Right hindlimb (tissue), 1 donor: ENCODE measurements around the gene SCGN.
A peak's percentile ranks its signal among the peaks of the same experiment; 100 is the strongest.

Source experiments
- DNase-seq: peaks from one replicate; pipeline ENCODE4 v3.0.0-alpha.2; 2018

Gene SCGN

GRCh38 chr6:25652007-25652515, at the start of gene SCGN:
TSS of gene SCGN (plus strand) at chr6:25652215. CDS start at chr6:25652404, 189 bp downstream.
- DNase-seq: peak; percentile 83

DNA sequence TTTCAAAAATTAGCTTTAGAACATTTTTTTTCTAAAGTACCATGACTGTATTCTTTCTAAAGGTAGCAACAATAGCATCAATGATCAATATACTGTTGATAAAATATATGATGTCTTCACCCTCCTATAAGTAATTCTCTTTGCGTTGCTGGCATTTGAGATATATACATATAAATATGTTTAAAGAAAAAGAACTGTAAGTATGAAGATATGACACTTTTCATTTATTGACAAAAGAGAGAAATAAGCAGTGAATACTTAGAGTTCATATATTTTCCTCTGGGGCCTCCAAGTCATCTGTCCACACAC, 49.4 kb upstream of the SCGN start:
- DNase-seq: no peak

DNA sequence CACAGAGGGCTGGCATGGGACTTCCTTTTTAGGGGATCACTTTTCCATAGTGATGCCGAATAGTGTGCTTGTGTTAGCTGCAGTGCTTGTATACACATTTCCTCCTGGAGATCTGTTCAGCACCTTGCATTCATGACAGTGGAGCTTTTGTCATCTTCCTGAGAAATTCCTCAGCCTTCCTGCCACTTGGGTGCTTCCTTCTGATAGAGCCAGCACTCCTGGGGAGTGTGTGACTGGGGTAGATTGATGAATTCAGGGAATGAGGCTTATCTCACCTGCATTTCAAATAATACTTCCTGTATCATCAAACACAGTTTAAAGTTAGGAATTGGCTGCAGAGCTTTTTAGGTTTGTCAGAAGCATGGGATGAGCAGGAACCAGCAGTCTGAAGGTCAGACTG, 48.8 kb upstream of the SCGN start:
- no peak for DNase-seq

DNA sequence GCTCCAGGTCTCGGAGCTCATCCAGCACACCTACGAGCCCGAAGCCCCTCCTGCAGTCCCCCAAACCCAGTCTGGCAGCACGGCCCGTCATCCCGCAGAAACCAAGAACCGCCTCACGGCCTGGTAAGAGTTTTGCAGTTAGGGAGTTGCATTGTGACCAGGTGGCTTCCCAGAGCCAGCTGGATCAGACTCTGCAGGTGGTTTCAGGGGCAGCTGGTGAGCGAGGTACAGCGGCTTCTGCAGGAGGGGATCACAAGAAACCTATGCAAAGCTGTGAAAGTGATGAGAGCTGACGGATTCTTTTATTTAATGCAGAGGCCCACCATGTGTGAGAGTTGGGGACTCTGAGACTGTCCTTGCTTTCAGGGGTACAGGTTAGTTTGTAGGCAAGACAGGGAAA, 45.9 kb upstream of the SCGN start:
- no peak for DNase-seq

GRCh38 chr6:25608558-25609174, 43.3 kb upstream of the SCGN start:
- DNase-seq: no peak

DNA sequence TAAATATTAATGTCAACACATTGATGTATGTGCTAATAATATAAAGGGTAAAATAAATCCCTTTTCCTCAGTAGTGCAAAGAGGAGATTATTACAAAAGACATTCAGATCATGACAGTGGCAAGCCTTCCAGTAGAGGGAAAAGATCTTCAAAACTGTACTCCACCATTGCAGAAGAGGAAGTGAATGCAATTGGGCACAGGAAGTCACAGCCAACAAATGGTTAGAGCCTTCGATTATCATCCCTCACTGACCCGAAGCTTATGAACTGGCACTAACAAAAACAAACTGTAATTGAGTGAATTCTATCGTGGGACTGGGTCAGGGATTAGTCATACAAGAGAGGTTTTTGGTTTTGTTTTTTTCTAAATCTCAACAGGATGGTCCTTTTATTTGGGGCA, 39.3 kb upstream of the SCGN start:
- DNase-seq: no peak

DNA sequence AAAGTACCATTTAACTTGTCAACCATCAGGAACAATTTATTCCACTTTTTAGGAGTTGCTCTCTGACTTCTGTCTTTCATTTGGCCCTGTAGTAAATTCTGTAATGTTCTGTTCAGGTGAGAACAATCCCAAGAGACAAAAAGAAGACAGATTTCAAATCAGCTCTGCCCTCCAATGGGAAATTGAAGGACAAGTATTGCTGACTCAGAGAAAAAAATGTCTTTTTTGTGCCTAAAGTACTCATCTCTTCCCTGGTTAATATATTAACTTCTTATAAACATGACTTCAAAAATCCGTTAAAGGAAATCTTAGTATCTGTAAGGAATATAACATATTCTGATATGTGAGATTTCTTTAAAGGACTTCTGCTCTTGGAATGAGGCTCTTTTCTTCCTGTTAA, 38.6 kb upstream of the SCGN start:
- no peak for DNase-seq

DNA sequence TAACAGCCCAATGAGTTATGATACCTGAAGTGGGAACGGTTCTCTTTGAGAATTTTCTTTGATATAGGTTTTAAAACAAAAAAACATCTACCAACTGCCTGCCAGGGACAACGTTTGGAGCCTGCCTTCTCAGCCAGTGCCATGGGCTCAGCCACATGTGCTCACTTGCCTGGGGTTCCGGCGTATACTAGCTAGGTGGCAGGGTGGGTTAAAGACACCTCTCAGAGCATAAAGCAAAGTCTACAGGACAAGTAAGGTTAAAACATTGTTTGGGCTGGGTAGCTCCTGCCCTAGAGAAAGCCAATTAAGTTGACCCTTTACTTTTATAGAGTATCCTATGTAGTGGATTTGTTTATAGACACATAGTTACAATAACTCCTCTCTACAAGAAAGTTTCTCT, 38.0 kb upstream of the SCGN start:
- DNase-seq: no peak

GRCh38 chr6:25615471-25615870, 36.5 kb upstream of the SCGN start:
- no peak for DNase-seq

GRCh38 chr6:25617997-25618396, 34.0 kb upstream of the SCGN start:
- no peak for DNase-seq

DNA sequence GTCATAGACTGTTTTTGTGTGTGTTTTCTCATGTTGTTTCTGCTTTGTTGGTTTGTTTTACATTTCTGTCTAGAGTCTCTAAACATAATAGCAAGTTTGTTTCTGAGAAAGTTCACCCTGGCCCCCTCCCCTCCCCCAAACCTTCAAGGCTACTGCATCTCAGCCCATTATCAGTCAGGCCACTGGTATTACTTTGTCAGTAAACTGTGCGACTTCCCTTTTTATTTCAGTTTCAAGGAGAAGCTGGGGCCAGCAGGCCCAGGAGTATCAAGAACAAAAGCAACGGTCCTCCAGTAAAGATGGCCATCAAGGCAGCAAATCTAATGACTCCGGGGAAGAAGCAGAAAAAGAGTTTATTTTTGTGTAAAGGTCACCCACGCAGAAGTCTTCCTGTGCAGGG, 32.8 kb upstream of the SCGN start:
- DNase-seq: no peak

GRCh38 chr6:25620391-25620790, 31.6 kb upstream of the SCGN start:
- DNase-seq: no peak

- DNase-seq: no peak
Observed at GRCh38 chr6:25623065-25623464, 28.9 kb upstream of the SCGN start.

GRCh38 chr6:25623879-25624278, 28.1 kb upstream of the SCGN start:
- no peak for DNase-seq

DNA sequence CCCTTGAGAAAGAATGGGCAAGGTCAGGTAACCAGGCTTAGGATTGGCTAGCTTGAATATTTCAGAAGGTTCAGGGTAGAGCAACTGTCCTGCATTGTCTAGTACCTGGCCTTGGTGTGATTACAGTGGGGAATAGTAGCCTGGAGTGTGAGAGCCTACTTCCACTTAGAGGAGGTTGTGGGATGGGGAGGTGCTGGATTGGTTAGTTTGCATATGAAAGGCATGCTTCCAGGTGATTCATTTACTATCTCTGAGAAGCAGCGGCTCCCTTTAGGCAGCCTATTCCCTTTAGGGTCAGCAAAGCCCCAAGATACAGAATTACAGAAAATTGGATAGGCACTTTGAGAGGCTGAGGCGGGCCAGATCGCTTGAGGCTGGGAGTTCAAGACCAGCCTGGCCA, 25.0 kb upstream of the SCGN start:
- no peak for DNase-seq

DNA sequence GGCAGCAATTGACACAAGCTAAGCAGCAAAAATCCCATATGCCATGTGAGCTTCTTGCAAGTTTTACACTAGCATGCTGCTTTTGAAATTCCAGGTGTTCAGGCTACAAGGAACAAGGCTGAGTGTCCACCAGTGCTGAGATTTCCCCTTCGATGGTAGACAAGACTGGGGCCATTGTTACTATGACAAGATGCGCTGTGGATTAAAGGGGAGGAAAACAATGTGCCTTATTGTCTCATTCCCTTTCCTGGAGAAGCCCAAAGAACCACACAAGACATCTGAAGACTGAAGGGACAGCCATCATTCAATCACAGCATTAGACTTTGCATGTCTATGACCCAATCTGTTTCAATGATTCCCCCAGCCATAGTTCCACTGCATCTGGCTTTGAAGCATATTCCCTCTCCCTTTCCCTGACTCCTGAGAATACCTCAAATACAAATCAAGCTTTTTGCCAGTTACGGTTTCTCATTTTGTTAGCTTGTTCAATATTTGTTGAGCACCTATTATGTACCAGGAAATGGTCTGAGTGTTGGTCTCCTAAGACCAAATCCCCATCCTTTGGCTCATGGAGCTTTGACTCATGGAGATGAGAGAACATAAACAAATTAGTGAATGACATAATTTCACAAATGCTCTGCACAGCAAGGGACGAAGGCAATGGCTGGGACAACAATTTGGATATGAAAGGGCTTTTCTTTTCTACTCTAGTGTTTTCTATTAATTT, 23.4 kb upstream of the SCGN start:
- no peak for DNase-seq

- DNase-seq: no peak
Observed at GRCh38 chr6:25629198-25629576, 22.8 kb upstream of the SCGN start.

DNA sequence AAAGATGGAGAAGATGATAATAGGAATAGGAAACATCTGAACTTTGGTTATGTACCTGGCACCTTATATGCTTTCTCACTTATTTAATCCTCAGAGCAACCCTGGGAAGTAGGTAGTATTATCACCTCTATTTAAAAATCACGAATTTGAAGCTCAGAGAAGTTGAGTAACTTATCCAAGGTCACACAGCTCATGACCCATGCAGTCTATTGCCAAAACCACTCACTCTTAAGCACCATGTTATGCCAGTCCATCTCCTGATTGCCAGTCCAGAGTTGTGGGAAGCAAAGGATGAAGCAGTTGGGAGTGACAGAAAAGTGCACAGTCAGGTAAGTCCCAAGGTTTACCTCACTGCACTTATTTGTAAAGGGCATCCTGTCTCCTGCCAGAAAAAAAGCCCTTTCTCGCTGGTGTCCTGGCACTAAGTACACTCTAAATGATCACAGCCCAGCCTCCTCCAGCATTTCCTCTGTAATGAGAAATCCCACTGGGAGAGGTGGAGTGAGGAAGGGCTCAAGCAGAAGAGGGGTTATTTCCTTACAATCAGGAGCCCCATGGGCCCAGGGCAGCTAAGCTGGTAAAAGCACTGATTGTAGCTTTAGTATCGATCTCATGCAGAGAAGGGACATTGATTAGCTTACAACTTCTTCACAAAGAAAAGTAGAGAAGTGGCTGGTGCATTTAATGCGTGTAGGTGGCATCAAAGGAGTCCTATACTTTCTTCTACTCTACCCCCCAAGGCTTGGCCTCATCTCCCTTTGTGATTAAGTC, 21.3 kb upstream of the SCGN start:
- no peak for DNase-seq

- DNase-seq: no peak
Observed at GRCh38 chr6:25635886-25636317, 16.1 kb upstream of the SCGN start.

- DNase-seq: no peak
Observed at GRCh38 chr6:25637211-25637610, 14.8 kb upstream of the SCGN start.

DNA sequence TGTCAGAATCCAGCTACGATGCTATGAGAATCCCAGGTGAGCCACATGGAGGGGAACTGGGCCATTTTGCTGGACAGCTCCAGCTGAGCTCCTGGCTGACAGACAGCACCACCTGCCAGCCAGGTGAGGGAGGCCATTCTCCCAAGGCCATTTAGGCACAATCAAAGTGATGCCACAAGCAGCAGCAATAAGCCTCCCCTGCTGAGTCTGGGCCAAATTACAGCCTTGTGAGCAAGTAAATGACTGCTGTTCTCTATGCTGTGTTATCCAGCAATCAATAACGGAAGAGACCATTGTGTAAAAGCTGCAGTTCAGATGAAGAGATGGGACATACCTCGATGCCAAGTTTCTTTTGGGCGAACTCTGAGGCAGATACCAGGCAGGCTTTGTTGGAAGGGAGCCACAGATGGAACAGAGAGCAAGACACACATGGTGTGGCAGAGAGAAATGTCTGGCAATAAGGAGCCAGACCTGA, 14.0 kb upstream of the SCGN start:
- DNase-seq: no peak

DNA sequence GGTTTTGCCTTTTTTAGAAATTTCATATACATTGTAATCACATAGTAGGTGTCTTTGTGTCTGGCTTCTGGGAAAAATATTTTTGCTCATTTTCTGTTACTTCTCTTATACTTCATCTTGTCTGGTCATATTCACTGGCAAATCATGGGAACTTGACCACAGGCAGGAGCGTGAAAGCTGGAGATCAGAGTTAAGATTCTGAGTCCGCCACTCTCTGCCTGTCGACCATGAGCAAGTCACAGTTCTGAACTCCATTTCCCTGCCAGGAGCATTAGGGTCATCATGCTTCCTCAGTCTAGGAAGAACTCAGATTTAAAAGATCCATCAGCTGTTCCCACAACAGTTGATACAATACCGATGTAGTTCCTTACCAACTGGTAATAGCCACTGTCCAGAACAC, 12.4 kb upstream of the SCGN start:
- DNase-seq: no peak

GRCh38 chr6:25640446-25640845, 11.6 kb upstream of the SCGN start:
- no peak for DNase-seq

GRCh38 chr6:25640891-25641290, 11.1 kb upstream of the SCGN start:
- DNase-seq: no peak
